Adrenal gland (tissue), 12 donors: Measurements from ENCODE around the gene SON. TPM values are rescaled to one million over a fixed set of nuclear protein-coding genes. Genes with fewer than 3 reads are reported as not detected.

ENCODE experiments used
- DNase-seq, 7 donors: peaks; one replicate each; pipeline ENCODE4 v3.0.0-alpha.2; 2019 to 2020
- H3K27ac ChIP-seq, 5 donors: fragments of 200-600 bp; sonication (generic) in 4 of 5; 1 replicate in 3 of 5; 2 replicates in 2 of 5; pipeline versions ENCODE4 v1.5.1 to v1.8.0; 2016 to 2020; ENCODE audit warnings: mild to moderate bottlenecking in 1 of 5
- H3K27me3 ChIP-seq: fragments of 200-600 bp; 2 replicates; pipeline ENCODE4 v1.8.0; 2021
- H3K36me3 ChIP-seq, 2 donors: fragments of 200-600 bp; replicated peaks in 1 of 2; 1 replicate in 1 of 2; 2 replicates in 1 of 2; pipeline versions ENCODE4 v1.5.1 to v1.8.0; 2018 to 2022
- H3K4me1 ChIP-seq, 2 donors: fragments of 200-600 bp; replicated peaks in 1 of 2; 1 replicate in 1 of 2; 2 replicates in 1 of 2; pipeline versions ENCODE4 v1.5.1 to v1.8.0; 2018 to 2021
- H3K4me3 ChIP-seq, 4 donors: fragments of 200-600 bp; sonication (generic) in 3 of 4; one replicate each; pipeline ENCODE4 v1.5.1; 2016 to 2018
- H3K9me3 ChIP-seq, 3 donors: fragments of 200-600 bp; sonication (generic) in 1 of 3; replicated peaks in 1 of 3; 1 replicate in 2 of 3; 2 replicates in 1 of 3; pipeline versions ENCODE4 v1.5.1 to v1.8.0; 2016 to 2021
- CTCF ChIP-seq, 6 experiments: fragments of 450-650 bp in 4 of 6; fragments of 200-600 bp in 2 of 6; sonication (generic) in 1 of 6; IDR thresholded peaks; 1 replicate in 5 of 6; 2 replicates in 1 of 6; pipeline versions ENCODE4 v1.5.1 to v1.8.0; 2016 to 2021; ENCODE audit warnings: antibody characterized with exemption in 6 of 6, mild to moderate bottlenecking in 2 of 6, moderate library complexity in 1 of 6
- POLR2A ChIP-seq, 2 donors: fragments of 450-650 bp; IDR thresholded peaks; one replicate each; pipeline ENCODE4 v1.6.1; 2017; ENCODE audit warnings: antibody characterized with exemption in 2 of 2, mild to moderate bottlenecking in 2 of 2, moderate library complexity in 1 of 2
- WGBS, 4 donors: extraction: QIAGEN DNeasy Blood & Tissue Kit in 2 of 4; methylation state at CpG; one replicate each; pipeline versions ENCODE4 v1.1.5 to v1.1.7; 2013 to 2017; 5-methylcytosine and 5-hydroxymethylcytosine counted together
- intact Hi-C, 2 donors: fragments of 100-400 bp; cut with DNase I; formaldehyde crosslinking; loops; one replicate each; pipeline versions ENCODE4 v1.14.1 to v1.15.0; 2022 to 2023
- polyA plus RNA-seq, 3 donors: library from polyadenylated mRNA; stranded (reverse); fragments of 200-250 nt in 2 of 3; fragments of 350-450 nt in 1 of 3; fragmentation: Illumina TruSeq in 1 of 3; extraction: RNeasy Lipid Tissue Mini Kit (QIAGEN cat#74804) in 1 of 3; gene quantifications; one replicate each; pipeline ENCODE4 v1.2.3, GENCODE V29; 2013 to 2014
- total RNA-seq, 9 donors: library from RNA; depleted of rRNA in 4 of 9; stranded (reverse); fragments of >200 nt in 4 of 9; fragments of 120-200 nt in 1 of 9; fragmentation: NEBNext Ultra II Directional in 1 of 9; extraction: Animal tissue kit (Norgen Biotek cat#: 25700) in 1 of 9; gene quantifications; one replicate each; pipeline versions ENCODE4 v1.1.0 to v1.2.4, GENCODE V29; 2013 to 2023
- donor health status: healthy with polysubstance abuse.
- donor health status: Bipolar disorder and iron deficiency.
- donor health status: DM: yes; HTN: yes; CAD: no.
- donor health status: DM: no; HTN: no; CAD: no.
- donor health status: DM: no; HTN: no; CAD: no.
- donor health status: DM: yes; HTN: yes; CAD: no.

SON gene
- total and polyA plus RNA-seq, 12 donors: 128 to 386 (median 229) TPM

DNA sequence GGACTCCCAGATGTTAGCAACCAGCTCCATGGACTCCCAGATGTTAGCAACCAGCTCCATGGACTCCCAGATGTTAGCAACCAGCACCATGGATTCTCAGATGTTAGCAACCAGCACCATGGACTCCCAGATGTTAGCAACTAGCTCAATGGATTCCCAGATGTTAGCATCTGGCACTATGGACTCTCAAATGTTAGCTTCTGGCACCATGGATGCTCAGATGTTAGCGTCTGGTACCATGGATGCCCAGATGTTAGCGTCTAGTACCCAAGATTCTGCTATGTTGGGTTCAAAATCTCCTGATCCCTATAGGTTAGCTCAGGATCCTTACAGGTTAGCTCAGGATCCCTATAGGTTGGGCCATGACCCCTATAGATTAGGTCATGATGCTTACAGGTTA lies 8.8 kb downstream of the SON start:
- no peak for DNase-seq
- no peak overlapping the region for H3K4me3 ChIP-seq
- H3K9me3 ChIP-seq: no peaks in the 10 kb centered on the region
- WGBS, 4 donors: 82 to 100% (median 99%) methylated on average over 2 of the region's 2 CpGs
- peaks cover 3 to 23% of the 10 kb centered on the region in 2 donors for H3K4me1 ChIP-seq
- peaks cover 0 to 89% of the 10 kb centered on the region in 2 donors for H3K36me3 ChIP-seq
- TF ChIP-seq CTCF (IDR thresholded peaks at IDR 0.05) (no peak), POLR2A (IDR thresholded peaks at IDR 0.05) (no peak)
- intact Hi-C loops: no loop called here
- H3K27ac ChIP-seq: no peak overlapping the region
- no peaks in the 10 kb centered on the region for H3K27me3 ChIP-seq

GRCh38 chr21:33552093-33552998 lies 9.5 kb downstream of the SON start:
- no peak for DNase-seq
- Histone ChIP-seq H3K4me3 (no peak overlapping the region), H3K27me3 (no peaks in the 10 kb centered on the region), H3K27ac (no peak overlapping the region), H3K4me1 (peaks cover 3 to 25% of the 10 kb centered on the region in 2 donors), H3K9me3 (no peaks in the 10 kb centered on the region), H3K36me3 (peaks cover 0 to 89% of the 10 kb centered on the region in 2 donors)
- intact Hi-C loops: no loop called here
- TF ChIP-seq POLR2A (IDR thresholded peaks at IDR 0.05) (no peak), CTCF (IDR thresholded peaks at IDR 0.05) (no peak)
- WGBS, 4 donors: 98 to 99% (median 99%) methylated on average over 15 to 24 of the region's 24 CpGs

DNA sequence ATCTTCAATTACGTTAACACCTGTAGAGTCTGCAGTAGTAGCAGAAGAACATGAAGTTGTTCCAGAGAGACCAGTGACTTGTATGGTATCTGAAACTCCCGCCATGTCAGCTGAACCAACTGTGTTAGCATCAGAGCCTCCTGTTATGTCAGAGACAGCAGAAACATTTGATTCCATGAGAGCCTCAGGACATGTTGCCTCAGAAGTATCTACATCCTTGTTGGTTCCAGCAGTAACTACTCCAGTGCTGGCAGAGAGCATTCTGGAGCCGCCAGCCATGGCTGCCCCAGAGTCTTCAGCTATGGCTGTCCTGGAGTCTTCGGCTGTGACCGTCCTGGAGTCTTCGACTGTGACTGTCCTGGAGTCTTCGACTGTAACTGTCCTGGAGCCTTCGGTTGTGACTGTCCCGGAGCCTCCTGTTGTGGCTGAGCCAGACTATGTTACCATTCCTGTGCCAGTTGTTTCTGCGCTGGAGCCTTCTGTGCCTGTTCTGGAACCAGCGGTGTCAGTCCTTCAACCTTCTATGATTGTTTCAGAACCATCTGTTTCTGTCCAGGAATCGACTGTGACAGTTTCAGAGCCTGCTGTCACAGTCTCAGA lies 10.3 kb downstream of the SON start:
- no peaks in the 10 kb centered on the region for H3K9me3 ChIP-seq
- no peak overlapping the region for H3K4me3 ChIP-seq
- H3K36me3 ChIP-seq: peaks cover 0 to 89% of the 10 kb centered on the region in 2 donors
- H3K27ac ChIP-seq: no peak overlapping the region
- intact Hi-C loops: no loop called here
- WGBS, 4 donors: 97 to 98% (median 98%) methylated on average over 7 to 12 of the region's 12 CpGs
- no peak for DNase-seq
- H3K27me3 ChIP-seq: no peaks in the 10 kb centered on the region
- no peak for TF ChIP-seq CTCF (IDR thresholded peaks at IDR 0.05)
- TF ChIP-seq POLR2A (IDR thresholded peaks at IDR 0.05): no peak
- peaks cover 1 to 23% of the 10 kb centered on the region in 2 donors for H3K4me1 ChIP-seq

GRCh38 chr21:33554236-33554981 lies 11.6 kb downstream of the SON start:
- DNase-seq: no peak
- no peak for TF ChIP-seq POLR2A (IDR thresholded peaks at IDR 0.05)
- 92 to 95% (median 93%) methylated on average over 18 of the region's 18 CpGs for WGBS, 4 donors
- peaks cover 0 to 90% of the 10 kb centered on the region in 2 donors for H3K36me3 ChIP-seq
- intact Hi-C loops: no loop called here
- no peak overlapping the region for H3K27ac ChIP-seq
- H3K9me3 ChIP-seq: no peaks in the 10 kb centered on the region
- H3K4me3 ChIP-seq: no peak overlapping the region
- H3K4me1 ChIP-seq: peaks cover 0 to 19% of the 10 kb centered on the region in 2 donors
- no peaks in the 10 kb centered on the region for H3K27me3 ChIP-seq
